Activated CD4-positive, alpha-beta memory T cell treated with anti-CD3 and anti-CD28 coated beads, Interleukin-2, amount 10 ng/mL, durations not matched to agents 7 days and 5 days (primary cell): Measurements from ENCODE around the gene SPTBN1. TPM values are rescaled to one million over a fixed set of nuclear protein-coding genes. Genes with fewer than 3 reads are reported as not detected.

Experiments
- CTCF ChIA-PET: fragments of 350-600 bp; sonication (Branson Sonifier 250); formaldehyde crosslinking; loops from one replicate; lab custom pipeline; 2021; ENCODE audit warnings: antibody characterized with exemption, inconsistent platforms; lab: Charles Lee
- POLR2A ChIA-PET: fragments of 350-600 bp; sonication (Branson Sonifier 250); formaldehyde crosslinking; loops from one replicate; lab custom pipeline; 2021; ENCODE audit warnings: antibody characterized with exemption; lab: Charles Lee
- DNase-seq: peaks from one replicate; pipeline ENCODE4 v3.0.0-alpha.2; 2020
- H3K27ac Mint-ChIP-seq: one replicate; pipeline ENCODE4 v1.8.0; 2021; ENCODE audit warnings: mild to moderate bottlenecking, mixed read lengths
- H3K27me3 Mint-ChIP-seq: one replicate; pipeline ENCODE4 v1.8.0; 2021; ENCODE audit warnings: mixed read lengths
- H3K36me3 Mint-ChIP-seq: one replicate; pipeline ENCODE4 v1.8.0; 2021; ENCODE audit warnings: low read depth, mixed read lengths
- H3K4me1 Mint-ChIP-seq: one replicate; pipeline ENCODE4 v1.8.0; 2021; ENCODE audit warnings: mixed read lengths
- H3K4me3 Mint-ChIP-seq: one replicate; pipeline ENCODE4 v1.8.0; 2021; ENCODE audit warnings: mild to moderate bottlenecking, mixed read lengths
- H3K9me3 Mint-ChIP-seq: one replicate; pipeline ENCODE4 v1.8.0; 2021; ENCODE audit warnings: mixed read lengths
- total RNA-seq, 2 experiments: library from RNA; stranded (reverse); gene quantifications; one replicate each; pipeline ENCODE4 v1.2.3, GENCODE V29; 2021

The SPTBN1 gene
- total RNA-seq, 2 experiments from 2014 or later = 112 TPM

DNA sequence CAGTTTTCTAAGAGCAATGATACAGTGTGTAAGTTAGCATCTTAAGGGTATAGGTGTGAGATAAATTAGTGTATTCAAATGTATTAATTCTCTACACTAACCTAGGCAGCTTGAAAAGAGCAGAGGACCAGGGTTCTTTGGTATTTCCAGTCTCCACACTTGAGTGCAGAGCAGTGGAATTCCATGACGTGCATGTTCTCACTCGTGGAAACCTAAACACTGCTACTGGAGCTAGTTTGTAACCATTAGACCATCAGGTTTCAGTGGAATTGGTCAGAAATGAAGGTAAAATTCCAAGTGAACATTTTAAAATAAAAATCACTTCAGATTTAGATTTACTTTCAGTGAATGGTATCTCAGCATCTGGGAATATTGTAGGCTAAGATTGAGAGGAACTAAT lies 9.0 kb downstream of the SPTBN1 start:
- Mint-ChIP-seq H3K9me3 (no peaks in the 10 kb centered on the region), H3K36me3 (no peaks in the 10 kb centered on the region), H3K27me3 (peaks cover 30% of the 10 kb centered on the region), H3K4me3 (no peak overlapping the region), H3K27ac (no peak overlapping the region), H3K4me1 (no peaks in the 10 kb centered on the region)
- no peak for DNase-seq
- ChIA-PET CTCF (no interaction called here), POLR2A (no interaction called here)

DNA sequence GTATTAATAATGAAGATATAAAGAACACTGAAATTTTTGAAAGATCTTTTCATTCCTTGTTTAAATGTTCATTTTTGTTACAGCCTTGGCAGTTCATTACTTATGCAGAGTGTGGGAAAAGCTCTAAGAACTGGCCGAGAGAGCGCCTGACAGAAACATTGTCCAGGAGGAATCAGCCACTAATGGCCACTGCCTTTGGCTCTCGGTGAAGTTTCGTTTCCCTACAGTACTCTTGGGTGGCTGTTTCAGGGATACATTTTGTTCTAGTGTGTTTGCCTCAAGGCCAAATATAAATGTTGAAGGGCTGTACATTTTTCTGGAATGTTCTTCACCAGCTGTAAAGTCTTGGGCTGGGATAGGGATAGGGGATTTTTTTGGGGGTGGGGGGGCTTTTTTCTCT lies 10.7 kb downstream of the SPTBN1 start:
- ChIA-PET POLR2A (no interaction called here), CTCF (no interaction called here)
- H3K27ac Mint-ChIP-seq = no peak overlapping the region
- no peak overlapping the region for H3K4me3 Mint-ChIP-seq
- no peak for DNase-seq
- H3K9me3 Mint-ChIP-seq = no peaks in the 10 kb centered on the region
- H3K36me3 Mint-ChIP-seq = no peaks in the 10 kb centered on the region
- H3K4me1 Mint-ChIP-seq = no peaks in the 10 kb centered on the region
- peaks cover 27% of the 10 kb centered on the region for H3K27me3 Mint-ChIP-seq

DNA sequence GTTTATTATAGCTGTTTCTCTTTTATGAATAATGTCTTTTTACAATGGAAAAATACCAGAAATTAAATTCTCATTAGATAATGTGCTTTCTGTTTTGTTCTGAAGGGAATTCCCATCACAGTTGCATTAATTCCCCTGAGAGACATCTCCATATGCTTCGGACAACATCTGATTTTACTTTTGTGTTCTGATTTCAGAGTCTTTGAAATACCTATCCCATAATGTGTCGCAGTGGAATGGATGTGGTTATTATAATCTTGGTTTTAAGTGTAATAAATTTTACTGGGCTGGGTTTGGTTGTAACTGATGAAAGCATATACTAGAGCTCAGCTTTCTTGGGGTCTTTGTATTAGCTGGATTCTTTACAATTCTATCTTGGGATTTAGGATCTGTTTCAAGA lies 12.5 kb downstream of the SPTBN1 start:
- Mint-ChIP-seq H3K9me3 (no peaks in the 10 kb centered on the region), H3K4me1 (no peaks in the 10 kb centered on the region), H3K36me3 (no peaks in the 10 kb centered on the region), H3K27me3 (peaks cover 23% of the 10 kb centered on the region), H3K27ac (no peak overlapping the region), H3K4me3 (no peak overlapping the region)
- ChIA-PET POLR2A (no interaction called here), CTCF (no interaction called here)
- DNase-seq = no peak

DNA sequence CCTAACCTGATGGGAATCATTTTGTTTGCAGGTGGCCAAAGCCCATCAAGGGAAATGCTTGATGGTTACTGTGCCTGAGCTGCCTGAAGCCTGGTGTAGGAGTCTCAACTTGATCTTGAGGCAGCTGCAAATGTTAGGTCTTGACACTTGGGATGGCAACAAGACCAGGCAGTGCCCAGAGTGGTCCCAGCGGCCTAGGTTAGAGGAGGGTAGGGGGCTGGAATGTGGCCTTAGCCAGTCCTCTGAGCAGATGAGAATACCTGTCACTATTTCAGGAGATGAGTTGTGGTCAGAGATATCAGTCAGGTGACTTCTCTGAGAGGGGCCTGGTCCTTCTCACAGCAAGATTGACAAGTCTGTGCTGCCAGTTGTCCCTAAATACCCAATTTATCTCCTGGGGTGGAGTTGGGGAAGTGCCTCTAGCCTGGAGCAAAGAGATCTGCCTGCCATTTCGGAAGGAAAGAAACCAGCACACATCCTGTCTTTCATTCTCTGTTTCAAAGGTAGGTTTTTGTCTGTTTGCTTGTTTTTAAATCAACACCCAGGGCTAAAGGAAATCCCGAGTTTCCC lies 13.4 kb downstream of the SPTBN1 start:
- no peaks in the 10 kb centered on the region for H3K4me1 Mint-ChIP-seq
- no peak overlapping the region for H3K4me3 Mint-ChIP-seq
- CTCF ChIA-PET = no interaction called here
- POLR2A ChIA-PET = no interaction called here
- no peaks in the 10 kb centered on the region for H3K9me3 Mint-ChIP-seq
- H3K27ac Mint-ChIP-seq = no peak overlapping the region
- no peaks in the 10 kb centered on the region for H3K36me3 Mint-ChIP-seq
- H3K27me3 Mint-ChIP-seq = peaks cover 18% of the 10 kb centered on the region
- no peak for DNase-seq

DNA sequence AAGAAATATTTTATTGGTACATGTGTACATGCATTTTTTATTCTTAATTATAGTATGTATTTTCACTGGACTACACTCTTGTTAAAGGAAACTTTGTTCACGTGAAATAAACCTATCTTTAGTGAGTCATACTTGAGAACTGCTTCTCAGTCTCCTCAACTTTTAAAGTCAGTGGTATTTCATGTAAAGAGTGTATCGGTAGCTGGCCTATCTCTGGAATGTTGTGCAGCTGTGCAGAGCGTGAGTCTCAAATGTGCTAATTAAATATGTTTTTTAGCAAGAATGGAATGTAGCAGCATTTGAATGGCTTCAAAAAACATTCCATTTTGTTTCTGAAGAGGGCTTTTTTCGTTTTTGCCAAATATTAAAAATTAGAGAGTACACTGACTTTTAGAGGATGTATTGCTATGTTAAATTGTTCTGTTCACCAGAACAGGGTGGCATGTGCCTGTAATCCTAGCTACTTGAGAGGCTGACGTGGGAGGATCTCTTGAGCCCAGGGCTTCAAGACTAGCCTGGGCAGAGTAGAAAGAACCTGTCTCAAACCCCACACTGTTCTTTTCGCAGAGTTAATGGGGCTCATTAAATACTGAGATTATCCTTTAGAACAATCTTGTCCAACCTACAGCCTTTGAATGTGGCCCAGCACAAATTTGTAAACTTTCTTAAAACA lies 14.3 kb downstream of the SPTBN1 start:
- Mint-ChIP-seq H3K4me1 (no peaks in the 10 kb centered on the region), H3K9me3 (no peaks in the 10 kb centered on the region)

DNA sequence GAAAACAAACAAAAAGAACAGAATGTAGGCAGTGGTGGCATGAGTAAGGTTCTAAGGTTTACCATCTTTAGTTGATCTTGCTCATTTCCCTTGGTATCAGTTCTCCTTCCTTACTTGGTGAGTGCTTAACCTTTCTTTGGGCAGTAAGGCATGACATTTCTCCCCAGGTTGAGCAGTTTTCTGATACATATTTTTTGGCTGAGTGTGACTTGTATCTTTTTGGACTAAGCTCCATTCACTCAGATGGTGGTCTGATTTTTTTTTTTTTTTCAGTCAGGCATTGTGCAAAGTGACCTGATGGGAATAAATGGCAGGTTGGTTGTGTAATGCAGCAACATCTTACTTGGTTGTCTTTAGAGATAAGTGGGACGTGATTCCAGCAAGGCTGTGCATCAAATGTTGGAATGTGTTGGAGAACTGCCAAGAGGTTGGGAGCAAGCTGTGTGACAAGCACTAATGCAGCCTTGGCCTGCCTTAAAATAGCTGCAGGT lies 15.1 kb downstream of the SPTBN1 start:
- Mint-ChIP-seq H3K27me3 (peaks cover 13% of the 10 kb centered on the region), H3K36me3 (no peaks in the 10 kb centered on the region), H3K4me3 (no peak overlapping the region), H3K9me3 (no peaks in the 10 kb centered on the region), H3K27ac (no peak overlapping the region), H3K4me1 (no peaks in the 10 kb centered on the region)
- POLR2A ChIA-PET = no interaction called here
- no peak for DNase-seq
- CTCF ChIA-PET = interaction anchor here (1.3 kb wide), 1 partner anchor 233 kb away, joined by 3 read pairs; no protein-coding TSS in a partner anchor

More for the DNA sequence above, 14.3 kb downstream of the SPTBN1 start:
- ChIA-PET POLR2A (no interaction called here), CTCF (interaction anchor here (1.3 kb wide), 1 partner anchor 234 kb away, joined by 3 read pairs; no protein-coding TSS in a partner anchor)
- DNase-seq = no peak
- Mint-ChIP-seq H3K27ac (no peak overlapping the region), H3K36me3 (no peaks in the 10 kb centered on the region), H3K27me3 (peaks cover 13% of the 10 kb centered on the region), H3K4me3 (no peak overlapping the region)

DNA sequence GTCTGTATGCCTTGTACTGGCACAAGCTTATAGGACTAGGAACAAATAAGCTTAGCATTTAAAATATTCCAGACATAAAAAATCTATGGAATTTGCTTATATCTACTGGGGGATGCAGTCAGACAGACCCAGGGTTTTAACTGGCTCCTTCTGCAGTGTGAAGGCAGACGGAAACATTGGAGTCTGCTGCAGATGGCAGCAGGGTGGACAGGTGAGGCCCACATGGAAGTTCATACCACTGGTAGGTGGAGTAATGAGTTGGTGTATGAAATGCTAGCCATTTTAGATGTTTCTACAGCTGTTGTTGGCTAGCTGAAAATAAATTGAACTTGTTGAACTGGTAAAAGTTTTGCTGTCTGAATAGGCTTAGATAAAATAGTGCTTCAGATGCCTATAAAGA lies 17.7 kb downstream of the SPTBN1 start:
- Mint-ChIP-seq H3K4me1 (peaks cover 8% of the 10 kb centered on the region), H3K9me3 (no peaks in the 10 kb centered on the region), H3K27ac (no peak overlapping the region), H3K36me3 (no peaks in the 10 kb centered on the region), H3K4me3 (no peak overlapping the region), H3K27me3 (peaks cover 11% of the 10 kb centered on the region)
- ChIA-PET POLR2A (no interaction called here), CTCF (interaction anchor here (1.6 kb wide), 1 partner anchor 27 kb away, joined by 4 read pairs; no protein-coding TSS in a partner anchor)
- DNase-seq = no peak

DNA sequence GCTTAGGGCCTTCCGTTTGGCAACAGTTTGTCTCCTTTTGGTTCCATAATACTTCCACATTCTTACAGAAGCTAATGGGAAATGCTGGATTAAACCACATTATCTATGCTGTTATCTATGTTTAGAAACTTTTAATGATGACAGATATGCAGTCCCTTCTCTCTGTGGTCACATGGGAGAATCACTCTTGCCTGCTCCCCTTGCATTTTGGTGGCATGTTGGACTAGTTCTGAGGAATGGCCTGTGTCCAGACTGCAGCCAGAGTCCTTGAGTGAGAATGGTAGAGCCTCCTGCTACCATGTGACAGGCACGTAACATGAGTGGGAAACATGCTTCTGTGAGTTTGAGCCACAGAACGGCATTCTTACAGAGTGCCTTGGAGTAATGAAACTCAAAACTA lies 19.2 kb downstream of the SPTBN1 start:
- no peak overlapping the region for H3K4me3 Mint-ChIP-seq
- H3K27me3 Mint-ChIP-seq = peaks cover 7% of the 10 kb centered on the region
- no peak overlapping the region for H3K27ac Mint-ChIP-seq
- H3K4me1 Mint-ChIP-seq = peaks cover 8% of the 10 kb centered on the region
- no peaks in the 10 kb centered on the region for H3K36me3 Mint-ChIP-seq
- no peaks in the 10 kb centered on the region for H3K9me3 Mint-ChIP-seq
- ChIA-PET CTCF (no interaction called here), POLR2A (interaction anchor here (0.9 kb wide), 1 partner anchor 145 kb away, joined by 3 read pairs; no protein-coding TSS in a partner anchor)
- DNase-seq = no peak

DNA sequence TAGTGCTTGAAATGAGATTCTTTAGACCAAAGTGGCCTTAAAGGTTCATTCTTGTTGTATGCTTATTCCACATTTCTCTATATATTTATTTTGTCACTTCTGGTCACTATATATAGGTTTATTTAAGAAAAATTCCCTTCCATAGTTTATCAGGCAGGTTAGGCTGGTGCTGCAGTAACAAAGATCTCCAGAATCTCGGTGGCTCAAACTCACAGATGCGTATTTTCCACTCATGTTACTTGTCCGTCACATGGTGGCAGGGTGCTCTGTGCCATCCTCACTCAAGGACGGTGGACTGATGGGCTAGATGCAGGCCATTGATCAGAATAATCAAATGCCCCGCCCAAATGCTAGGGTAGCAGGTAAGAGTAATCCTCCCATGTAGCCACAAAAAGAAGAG lies 19.8 kb downstream of the SPTBN1 start:
- Mint-ChIP-seq H3K27me3 (peaks cover 7% of the 10 kb centered on the region), H3K9me3 (no peaks in the 10 kb centered on the region), H3K27ac (no peak overlapping the region), H3K4me1 (peaks cover 8% of the 10 kb centered on the region), H3K4me3 (no peak overlapping the region), H3K36me3 (no peaks in the 10 kb centered on the region)
- no peak for DNase-seq
- ChIA-PET POLR2A (no interaction called here), CTCF (no interaction called here)

DNA sequence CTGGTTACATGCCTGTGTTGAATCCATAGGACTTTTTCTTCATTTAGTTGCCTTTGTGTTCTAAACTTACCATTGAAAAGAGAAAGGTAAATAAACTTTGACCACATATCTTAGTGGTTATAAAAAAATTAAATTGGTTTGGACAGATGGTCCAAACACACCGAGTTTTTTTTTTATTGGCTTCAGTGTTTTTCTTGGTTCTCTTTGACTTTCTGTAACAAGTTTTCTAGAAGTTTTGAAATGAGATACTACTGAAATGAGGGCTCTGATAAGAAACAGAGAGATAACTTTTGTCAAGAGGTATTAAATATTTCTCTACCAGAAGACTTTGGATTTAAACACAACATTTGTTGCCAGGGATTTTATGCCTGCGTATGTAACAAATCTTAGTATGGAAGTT lies 20.7 kb downstream of the SPTBN1 start:
- no peak for DNase-seq
- Mint-ChIP-seq H3K4me3 (no peak overlapping the region), H3K9me3 (no peaks in the 10 kb centered on the region), H3K27me3 (peaks cover 7% of the 10 kb centered on the region), H3K27ac (no peak overlapping the region), H3K4me1 (peaks cover 8% of the 10 kb centered on the region), H3K36me3 (no peaks in the 10 kb centered on the region)
- ChIA-PET POLR2A (no interaction called here), CTCF (no interaction called here)

DNA sequence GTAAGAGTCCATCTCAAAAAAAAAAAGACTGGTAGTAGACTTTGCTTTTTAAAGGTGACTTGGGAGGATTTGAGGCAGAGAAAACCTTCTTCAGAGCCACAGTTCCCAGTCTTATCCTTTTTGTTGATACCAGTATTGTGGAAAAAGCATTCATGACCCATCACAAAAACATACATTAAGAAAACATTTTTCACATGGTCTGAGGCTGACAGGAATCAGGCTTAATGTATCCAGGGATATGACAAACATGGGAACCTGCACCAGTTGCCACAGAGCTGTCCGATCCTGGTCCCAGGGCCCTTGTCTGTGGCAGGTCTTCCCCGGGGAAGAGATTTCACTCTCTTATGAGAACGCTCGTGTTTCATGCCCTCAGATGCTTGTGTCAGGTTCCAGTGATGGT lies 21.8 kb downstream of the SPTBN1 start:
- Mint-ChIP-seq H3K4me1 (peaks cover 8% of the 10 kb centered on the region), H3K27me3 (peaks cover 9% of the 10 kb centered on the region), H3K9me3 (no peaks in the 10 kb centered on the region), H3K27ac (no peak overlapping the region), H3K36me3 (no peaks in the 10 kb centered on the region), H3K4me3 (no peak overlapping the region)
- DNase-seq = no peak
- CTCF ChIA-PET = no interaction called here
- POLR2A ChIA-PET = no interaction called here

DNA sequence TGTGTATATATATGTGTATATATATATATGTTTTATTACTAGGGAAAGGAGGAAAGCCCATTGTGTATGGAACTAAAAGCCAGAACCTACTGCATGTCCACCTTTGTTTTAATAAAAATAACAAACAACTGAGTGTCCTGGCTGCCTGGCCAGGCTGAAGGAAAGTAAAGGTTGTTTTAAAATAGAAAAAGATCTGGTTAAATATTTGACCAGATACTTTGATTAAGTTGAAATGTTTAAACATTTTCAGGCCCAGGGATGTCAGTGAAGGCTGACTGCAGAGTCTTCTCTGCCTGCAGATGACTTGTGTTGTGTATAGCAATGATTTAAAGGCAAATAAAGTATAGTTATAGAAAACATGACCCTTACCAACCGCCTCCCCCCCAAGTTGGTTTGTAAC lies 22.8 kb downstream of the SPTBN1 start:
- no peaks in the 10 kb centered on the region for H3K36me3 Mint-ChIP-seq
- H3K27ac Mint-ChIP-seq = no peak overlapping the region
- ChIA-PET CTCF (no interaction called here), POLR2A (no interaction called here)
- DNase-seq = no peak
- no peaks in the 10 kb centered on the region for H3K9me3 Mint-ChIP-seq
- no peak overlapping the region for H3K4me3 Mint-ChIP-seq
- H3K27me3 Mint-ChIP-seq = peaks cover 5% of the 10 kb centered on the region
- H3K4me1 Mint-ChIP-seq = peaks cover 8% of the 10 kb centered on the region

DNA sequence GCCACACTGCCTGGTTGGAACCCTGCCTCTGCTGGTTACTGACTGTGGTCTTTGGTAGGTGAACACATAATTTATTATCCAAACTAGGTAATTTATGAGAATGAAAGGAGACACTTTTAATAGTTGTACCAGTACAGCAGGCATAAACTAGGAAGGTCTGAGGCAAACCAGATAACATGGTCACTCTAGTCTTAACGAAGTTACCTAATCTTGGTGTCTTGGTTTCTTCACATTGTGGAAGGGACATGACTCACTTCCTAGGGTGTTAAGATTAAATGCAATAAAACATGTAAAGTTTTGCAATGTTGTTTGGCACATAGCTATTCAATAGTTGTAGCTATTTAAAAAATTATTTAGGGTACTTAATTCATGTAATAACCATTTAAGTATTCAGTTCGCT lies 23.3 kb downstream of the SPTBN1 start:
- Mint-ChIP-seq H3K4me3 (no peak overlapping the region), H3K9me3 (no peaks in the 10 kb centered on the region), H3K36me3 (no peaks in the 10 kb centered on the region), H3K27me3 (peaks cover 5% of the 10 kb centered on the region), H3K27ac (no peak overlapping the region), H3K4me1 (peaks cover 8% of the 10 kb centered on the region)
- CTCF ChIA-PET = no interaction called here
- no peak for DNase-seq
- POLR2A ChIA-PET = no interaction called here

DNA sequence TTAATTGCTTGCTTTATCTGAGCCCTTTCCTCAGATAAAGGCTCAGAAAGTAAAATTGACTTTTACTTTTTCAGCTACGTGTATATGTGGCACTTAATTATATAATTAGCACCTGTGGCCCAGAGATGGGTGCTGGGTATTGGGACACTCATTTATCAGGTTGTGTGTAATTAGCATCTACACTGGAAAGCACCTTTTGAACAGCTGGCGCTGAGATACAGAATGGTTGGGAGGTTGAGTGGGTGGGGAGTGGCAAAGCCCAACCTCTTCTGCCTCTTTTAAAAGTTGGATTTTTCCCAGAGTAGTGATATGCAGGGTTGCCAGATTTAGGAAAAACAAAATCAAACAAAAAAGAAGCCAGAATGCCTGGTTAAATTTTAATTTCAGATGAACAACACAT lies 23.9 kb downstream of the SPTBN1 start:
- Mint-ChIP-seq H3K4me3 (no peak overlapping the region), H3K36me3 (no peaks in the 10 kb centered on the region), H3K9me3 (no peaks in the 10 kb centered on the region), H3K27me3 (peaks cover 5% of the 10 kb centered on the region), H3K4me1 (peaks cover 8% of the 10 kb centered on the region), H3K27ac (no peak overlapping the region)
- DNase-seq = no peak
- ChIA-PET CTCF (no interaction called here), POLR2A (no interaction called here)
